GM13977 (cell line): Measurements from ENCODE around the gene SLC24A3.

Experiments
- DNase-seq: peaks from one replicate; pipeline ENCODE4 v3.0.0; 2012; ENCODE audit warnings: low spot score
- in situ Hi-C: fragments of 300-500 bp; cut with MboI; formaldehyde crosslinking; loops from one replicate; pipeline ENCODE4 v1.12.0; 2022; ENCODE audit warnings: low sequenced_read_pairs, low pct_unique_long_range_greater_than_20kb, mixed read lengths, inconsistent platforms; ENCODE audit not compliant: unreplicated experiment
- TF ChIP-seq, protein P1 (sequence below): IDR thresholded peaks from 2 replicates; pipeline ENCODE4 v1.5.1; 2012; ENCODE audit warnings: mild to moderate bottlenecking, control low read depth; ENCODE audit not compliant: insufficient read depth; ENCODE audit errors: extremely low read depth, missing control alignments

The SLC24A3 gene

DNA sequence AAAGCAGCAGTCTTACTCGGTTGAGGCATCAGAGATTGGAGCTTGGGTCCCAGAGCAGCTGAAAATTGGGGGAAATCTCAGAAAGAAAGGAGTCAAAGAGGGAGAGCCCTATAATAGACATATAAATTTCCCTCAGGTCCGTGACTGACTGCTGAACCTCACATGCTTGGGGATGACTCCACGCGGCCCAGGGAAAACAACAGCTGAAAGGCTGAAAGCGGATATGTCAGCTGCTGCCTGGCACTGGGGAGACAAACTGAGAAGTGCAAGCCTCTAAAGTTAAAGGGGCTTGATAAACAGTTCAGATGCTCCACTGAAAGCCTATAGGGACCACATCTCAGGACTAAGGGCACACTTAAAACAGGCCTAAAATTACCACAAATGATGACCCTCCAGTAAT, 289.7 kb downstream of the SLC24A3 start:
- TF ChIP-seq, protein P1, sequence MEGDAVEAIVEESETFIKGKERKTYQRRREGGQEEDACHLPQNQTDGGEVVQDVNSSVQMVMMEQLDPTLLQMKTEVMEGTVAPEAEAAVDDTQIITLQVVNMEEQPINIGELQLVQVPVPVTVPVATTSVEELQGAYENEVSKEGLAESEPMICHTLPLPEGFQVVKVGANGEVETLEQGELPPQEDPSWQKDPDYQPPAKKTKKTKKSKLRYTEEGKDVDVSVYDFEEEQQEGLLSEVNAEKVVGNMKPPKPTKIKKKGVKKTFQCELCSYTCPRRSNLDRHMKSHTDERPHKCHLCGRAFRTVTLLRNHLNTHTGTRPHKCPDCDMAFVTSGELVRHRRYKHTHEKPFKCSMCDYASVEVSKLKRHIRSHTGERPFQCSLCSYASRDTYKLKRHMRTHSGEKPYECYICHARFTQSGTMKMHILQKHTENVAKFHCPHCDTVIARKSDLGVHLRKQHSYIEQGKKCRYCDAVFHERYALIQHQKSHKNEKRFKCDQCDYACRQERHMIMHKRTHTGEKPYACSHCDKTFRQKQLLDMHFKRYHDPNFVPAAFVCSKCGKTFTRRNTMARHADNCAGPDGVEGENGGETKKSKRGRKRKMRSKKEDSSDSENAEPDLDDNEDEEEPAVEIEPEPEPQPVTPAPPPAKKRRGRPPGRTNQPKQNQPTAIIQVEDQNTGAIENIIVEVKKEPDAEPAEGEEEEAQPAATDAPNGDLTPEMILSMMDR, result no peak
- in situ Hi-C loops, result no loop called here
- no peak for DNase-seq

DNA sequence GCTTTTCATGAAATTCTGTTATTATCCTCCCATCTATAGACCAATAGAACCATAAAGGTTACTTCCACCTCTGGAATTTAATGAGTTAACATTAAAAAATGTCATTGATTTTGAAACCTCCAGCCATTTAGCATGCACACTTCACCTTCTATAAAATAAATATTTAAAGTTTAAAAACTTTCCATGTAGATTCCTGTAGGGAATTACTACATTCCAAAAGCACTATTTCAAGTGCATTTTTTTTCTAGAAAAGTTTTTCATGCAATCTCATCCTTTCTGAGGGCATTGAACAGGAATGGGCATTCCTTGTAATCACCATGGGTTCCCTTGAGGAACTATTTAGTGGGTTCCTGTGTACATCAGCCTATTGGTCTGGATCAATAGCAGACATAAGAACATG, 291.8 kb downstream of the SLC24A3 start:
- in situ Hi-C loops, result no loop called here
- TF ChIP-seq, protein P1, result no peak

DNA sequence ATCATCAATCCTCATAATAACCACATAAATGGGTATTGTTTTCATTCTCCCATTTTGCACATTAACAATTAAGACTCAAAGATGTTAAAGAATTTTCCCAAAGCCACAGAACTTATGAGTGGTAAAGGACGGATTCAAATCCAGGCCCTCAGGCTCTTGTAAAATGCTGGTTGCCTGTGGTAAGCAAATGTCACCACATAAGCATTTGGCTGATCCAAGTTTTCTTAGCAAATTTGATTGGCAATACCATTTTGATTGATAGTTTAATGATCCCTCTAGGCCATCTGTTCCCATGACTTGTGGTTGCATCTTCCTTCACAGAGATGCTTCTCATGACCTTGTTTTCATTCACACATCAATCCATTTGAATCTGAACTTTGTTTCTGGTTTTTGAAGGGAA, 293.6 kb downstream of the SLC24A3 start:
- no peak for DNase-seq
- in situ Hi-C loops, result no loop called here
- TF ChIP-seq, protein P1, result no peak

More for the DNA sequence above, 291.8 kb downstream of the SLC24A3 start:
- no peak for DNase-seq

DNA sequence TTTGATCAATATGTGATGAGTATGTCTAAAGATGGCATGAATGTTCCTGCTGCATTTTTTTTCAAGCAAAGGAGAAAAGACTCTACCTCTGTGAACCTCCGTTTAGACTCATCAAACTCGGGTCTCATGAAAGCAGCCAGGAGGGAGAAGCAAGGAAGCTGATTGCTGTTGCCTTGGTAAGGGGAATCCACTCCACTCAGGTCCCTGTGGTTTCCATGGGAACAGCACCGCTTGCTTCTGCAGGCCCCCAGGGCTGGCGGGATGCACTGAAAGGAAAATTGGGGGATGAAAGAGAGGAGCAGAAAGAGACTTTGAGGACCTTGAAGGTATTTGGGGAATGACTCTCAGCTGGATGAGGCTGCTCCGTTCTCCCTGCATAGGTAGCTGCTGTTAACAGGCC, 296.0 kb downstream of the SLC24A3 start:
- no peak for DNase-seq
- TF ChIP-seq, protein P1, result no peak
- in situ Hi-C loops, result no loop called here

DNA sequence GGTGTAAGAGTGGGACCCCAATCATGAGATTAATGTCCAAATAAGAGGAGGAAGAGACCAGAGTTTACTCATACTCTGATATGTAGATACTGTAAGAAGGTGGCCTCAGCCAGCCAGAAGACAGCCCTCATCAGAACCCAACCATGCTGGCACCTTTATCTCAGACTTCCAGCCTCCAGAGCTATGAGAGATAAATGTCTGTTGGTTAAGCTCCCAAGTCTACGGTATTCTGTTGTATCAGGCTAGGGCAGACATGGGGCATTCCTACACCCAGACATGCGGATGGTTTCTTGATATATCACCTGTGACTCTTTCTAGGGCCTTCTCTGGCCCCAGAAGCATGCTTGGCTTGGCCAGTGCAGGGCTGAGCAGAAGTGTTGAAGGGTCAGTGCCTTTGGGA, 298.2 kb downstream of the SLC24A3 start:
- in situ Hi-C loops, result no loop called here
- DNase-seq, result no peak
- TF ChIP-seq, protein P1, result no peak

DNA sequence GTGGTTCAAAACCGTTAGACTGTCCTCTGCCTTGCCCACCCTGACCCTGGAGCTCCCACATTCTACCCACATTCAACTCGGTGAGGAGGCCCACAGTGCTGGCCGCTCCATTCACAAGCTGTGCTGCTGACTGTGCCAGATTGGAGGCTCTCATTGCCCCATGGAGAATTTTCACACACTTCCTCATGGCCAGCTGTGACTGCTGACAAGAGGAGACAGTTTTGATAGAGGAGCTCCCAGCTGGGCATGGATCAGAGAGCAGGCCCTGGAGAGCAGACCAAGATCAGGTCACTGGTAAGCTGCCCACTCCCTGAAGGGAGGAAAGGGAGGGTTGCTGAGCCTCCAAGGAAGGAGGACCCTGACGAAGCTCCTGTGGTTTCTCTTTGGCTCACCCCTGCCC, 299.5 kb downstream of the SLC24A3 start:
- DNase-seq, result no peak
- TF ChIP-seq, protein P1, result no peak
- in situ Hi-C loops, result no loop called here
